NCI-H524 treated with DMSO at 0.1 percent for 48 hours (cell line): ENCODE results near the gene EIF3B.
A peak's percentile ranks its signal among the peaks of the same experiment; 100 is the strongest.
"Not testable (repeated sequence)": the region's sequence is repeated elsewhere in the genome, so short reads cannot be mapped to it uniquely, and the experiment has no call there.

Experiments used
- DNase-seq: peaks from one replicate; lab custom pipeline; 2025; lab: John Stamatoyannopoulos, UW

Gene EIF3B

DNA sequence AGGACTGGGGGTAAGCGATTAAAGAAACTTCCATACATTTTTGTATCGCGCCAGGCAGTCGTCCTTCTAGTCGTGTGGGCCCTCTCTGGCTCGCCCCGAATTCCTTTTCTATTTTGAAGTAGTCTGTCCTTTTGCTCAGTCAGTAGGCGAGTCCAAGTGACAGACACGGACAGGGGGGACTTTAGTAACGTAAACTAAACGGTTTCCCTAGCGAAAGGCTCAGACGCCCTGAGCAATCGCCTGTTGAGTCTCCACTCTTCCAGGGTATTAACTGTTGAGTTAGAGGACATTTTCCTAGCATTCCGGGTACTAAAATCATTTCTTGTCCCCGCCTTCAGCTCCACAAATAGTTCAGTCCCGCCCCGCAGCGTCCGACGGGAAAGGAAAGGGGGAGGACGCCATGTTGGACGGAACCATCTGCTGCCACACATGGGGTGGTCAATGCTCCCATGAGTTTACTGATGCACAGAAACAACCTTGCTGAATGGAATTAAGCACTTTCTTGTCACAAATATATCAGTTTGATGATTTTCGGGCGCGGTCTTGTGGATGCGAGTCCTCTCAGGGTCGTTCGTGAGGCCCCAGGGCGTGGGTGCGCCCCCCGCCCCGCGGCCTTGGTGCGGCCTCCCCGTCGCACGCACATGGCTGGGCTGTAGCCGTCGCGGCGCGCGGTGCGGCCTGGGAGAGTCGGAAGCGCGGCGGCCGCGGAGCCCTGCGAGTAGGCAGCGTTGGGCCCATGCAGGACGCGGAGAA is at the start of gene EIF3B:
Gene EIF3B, plus strand, starts transcription at position 642 of the 753 bp plus-strand sequence. Its CDS starts 95 bp downstream, at position 737.
- DNase-seq, result peak; percentile 56

DNA sequence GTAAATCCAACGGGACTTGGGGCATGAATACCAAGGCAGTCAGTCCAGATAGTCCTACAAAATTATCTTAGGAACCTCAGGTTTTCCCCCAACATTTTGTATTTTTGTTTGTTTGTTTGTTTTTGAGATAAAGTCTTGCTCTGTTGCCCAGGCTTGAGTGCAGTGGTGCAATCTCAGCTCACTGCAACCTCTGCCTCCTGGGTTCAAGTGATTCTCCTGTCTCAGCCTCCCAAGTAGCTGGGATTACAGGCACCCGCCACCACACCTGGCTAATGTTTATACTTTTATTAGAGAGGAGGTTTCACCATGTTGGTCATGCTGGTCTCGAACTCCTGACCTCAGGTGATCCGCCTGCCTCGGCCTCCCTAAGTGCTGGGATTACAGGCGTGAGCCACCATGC is 49.4 kb upstream of the EIF3B start:
- DNase-seq, result not testable (repeated sequence)

GRCh38 chr7:2306688-2307087 is 47.9 kb upstream of the EIF3B start:
- no peak for DNase-seq

DNA sequence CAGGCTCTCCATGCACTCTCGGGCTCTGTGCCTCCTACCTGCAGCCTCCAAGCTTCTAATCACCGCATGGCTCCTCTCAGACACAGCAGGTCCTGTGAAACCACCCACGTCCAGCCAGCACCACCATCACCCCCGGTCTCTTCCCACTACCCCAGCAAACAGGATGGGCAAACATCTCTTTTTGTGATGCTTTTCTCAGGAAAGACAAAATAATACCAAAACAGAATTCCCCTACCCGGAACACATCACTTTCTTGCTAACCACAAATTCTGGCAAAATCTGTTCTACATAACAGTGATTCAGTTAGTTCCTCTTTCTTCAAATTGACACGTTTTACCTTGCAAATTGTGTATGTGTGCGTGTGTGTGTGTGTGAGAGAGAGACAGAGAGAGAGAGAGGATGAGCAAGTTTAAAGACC is 46.9 kb upstream of the EIF3B start:
- DNase-seq, result no peak

GRCh38 chr7:2309889-2310331 is 44.7 kb upstream of the EIF3B start:
- DNase-seq, result no peak

DNA sequence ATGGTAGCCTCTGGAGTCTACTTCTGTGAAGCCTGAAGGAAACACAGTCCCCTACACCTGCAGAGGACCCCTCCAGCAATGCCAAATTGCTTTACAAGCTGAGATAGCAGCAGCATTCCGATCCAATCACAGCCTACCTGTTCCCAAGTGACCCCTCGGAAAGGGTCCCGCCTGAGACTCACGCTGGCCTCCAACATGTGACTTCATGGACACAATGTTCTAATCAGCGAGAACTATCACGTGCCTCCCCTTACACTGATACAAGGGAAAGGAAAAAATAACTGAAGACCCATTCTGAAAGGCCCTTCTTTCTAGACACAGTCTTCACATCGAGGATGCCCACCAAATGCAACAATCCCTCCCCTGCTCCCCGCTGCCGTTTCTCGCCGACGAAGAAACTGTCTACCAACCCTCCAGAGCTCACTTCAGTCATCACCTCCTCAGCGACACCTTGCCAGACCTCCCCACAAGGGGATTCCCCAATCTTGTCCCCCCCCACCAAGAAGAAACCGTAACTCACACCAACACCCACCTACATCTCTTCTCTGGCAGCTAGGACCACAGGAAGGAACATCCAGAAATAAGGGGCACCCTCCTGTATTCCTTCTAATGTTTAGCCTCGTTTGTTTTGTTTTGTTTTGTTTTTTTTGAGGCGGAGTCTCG is 42.2 kb upstream of the EIF3B start:
- no peak for DNase-seq

DNA sequence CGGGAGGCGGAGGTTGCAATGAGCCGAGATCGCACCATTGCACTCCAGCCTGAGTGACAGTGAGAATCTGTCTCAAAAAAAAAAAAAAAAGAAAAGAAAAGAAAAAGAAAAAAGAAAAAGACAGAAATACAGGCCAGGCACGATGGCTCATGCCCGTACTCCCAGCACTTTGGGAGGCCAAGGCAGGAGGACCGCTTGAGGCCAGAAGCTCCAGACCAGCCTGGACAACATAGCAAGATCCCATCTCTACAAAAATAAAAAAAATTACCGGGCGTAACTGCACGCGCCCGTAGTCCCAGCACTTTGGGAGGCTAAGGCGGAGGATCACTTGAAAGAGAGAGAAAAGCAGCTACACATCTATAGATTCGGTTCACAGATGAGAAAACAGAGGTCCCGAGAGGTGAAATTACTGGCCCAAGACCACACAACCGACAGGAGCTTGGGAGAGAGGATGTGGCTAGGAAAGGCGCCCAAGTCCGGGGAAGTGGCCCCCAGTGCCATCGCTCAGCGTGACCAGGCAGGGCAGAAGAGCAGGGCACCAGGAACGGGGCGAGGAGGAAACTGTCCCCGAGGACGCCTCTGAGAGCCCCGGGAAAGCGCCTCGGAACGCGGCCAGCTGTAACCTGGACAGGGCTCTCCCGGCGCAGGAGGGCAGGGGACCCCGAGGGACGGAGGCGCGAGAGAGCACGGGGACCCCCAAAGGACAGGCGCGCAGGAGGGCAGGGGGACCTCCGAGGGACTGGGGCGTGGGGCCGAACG is 41.0 kb upstream of the EIF3B start:
- no peak for DNase-seq

- no peak for DNase-seq
Observed at GRCh38 chr7:2314209-2314955, 40.2 kb upstream of the EIF3B start, which contains the start of gene SNX8. Gene SNX8 (minus strand): TSS chr7:2314441. CDS start chr7:2314421, 20 bp downstream.

GRCh38 chr7:2314956-2315530 is 39.6 kb upstream of the EIF3B start:
- not testable (repeated sequence) for DNase-seq

DNA sequence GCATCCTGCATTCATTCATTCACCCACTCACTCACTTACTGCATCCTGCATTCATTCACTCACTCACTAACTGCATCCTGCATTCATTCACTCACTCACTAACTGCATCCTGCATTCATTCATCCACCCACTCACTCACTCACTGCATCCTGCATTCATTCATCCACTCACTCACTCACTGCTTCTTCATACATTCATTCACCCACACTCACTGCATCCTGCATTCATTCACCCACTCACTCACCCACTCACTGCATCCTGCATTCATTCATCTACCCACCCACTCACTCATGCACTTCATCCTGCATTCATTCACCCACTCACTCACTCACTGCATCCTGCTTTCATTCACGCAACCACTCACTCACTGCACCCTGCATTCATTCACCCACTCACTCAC is 38.8 kb upstream of the EIF3B start:
- DNase-seq, result no peak

- DNase-seq, result no peak
Observed at GRCh38 chr7:2316578-2316977, 38.0 kb upstream of the EIF3B start.

DNA sequence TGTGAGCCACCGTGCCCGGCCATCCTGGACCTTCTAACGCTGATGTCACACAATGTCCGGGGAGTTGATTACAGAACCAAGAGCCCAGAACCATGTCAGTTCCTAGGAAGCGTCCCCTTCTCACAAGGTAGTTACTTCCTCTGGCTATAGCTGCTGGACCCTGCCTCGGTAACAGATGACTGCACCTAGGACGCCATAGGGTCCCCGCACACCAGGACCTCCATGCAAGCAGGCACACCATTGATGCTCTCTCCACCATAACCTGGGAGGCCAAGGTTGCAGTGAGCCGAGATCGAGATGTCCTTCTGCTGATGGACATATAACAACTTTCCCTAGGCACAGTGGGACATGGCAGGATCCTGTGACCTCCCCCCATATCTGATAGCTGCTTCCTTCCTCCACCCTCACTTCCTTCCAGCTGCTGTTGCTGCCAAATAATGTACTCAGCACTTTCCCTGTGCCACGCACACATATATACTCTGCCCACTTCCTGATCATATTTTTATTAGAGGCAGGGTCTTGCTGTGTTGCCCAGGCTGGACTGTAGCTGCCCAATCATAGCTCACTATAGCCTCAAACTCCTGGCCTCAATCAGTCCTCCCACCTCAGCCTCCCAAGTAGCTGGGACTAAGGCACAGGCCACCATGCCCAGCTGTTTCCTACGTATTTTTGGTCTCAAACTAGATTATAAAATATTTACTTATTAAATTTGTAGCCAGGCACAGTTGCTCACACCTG is 36.9 kb upstream of the EIF3B start:
- DNase-seq, result no peak

DNA sequence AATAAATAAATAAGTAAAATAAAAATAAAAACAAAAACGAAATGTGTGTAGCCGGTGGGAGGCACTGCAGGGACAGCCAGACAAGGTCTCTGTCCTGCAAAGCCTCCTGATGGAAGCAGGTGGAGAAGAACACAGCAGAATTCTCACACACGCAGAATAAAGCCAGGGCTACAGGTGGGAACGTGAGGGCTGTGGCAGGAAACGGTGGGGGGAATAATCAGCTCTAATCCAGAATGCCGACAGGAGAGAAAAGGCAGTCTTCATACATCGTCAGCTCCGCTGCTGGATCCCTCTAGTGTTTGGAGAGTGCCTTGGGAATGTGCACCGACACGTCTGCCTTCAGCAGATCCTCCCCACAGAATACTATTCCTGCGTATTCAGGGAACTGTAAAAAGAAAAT is 33.6 kb upstream of the EIF3B start:
- no peak for DNase-seq

GRCh38 chr7:2325162-2325561 is 29.5 kb upstream of the EIF3B start:
- no peak for DNase-seq

- DNase-seq, result no peak
Observed at GRCh38 chr7:2326951-2327350, 27.7 kb upstream of the EIF3B start.

DNA sequence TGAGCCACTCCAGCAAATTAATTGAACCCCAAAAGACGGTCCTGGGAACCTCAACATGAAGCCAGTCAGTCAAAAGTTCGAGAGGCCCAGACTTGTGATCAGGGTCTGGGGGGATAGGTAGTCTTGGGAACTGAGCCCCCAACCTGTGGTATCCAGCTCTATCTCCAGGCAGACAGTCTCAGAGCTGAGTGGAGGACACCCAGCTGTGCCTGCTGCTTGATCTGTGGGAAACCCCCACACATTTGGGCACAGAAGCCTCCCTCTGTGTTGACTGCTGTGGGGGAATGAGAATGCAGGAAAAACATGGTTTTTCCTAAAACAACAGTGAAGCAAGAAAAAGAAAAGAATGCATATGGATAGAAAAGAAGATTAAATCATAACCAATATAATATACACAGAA is 24.1 kb upstream of the EIF3B start:
- no peak for DNase-seq

GRCh38 chr7:2331707-2332106 is 22.9 kb upstream of the EIF3B start:
- no peak for DNase-seq

- not testable (repeated sequence) for DNase-seq
Observed at GRCh38 chr7:2332606-2333231, 21.9 kb upstream of the EIF3B start.

DNA sequence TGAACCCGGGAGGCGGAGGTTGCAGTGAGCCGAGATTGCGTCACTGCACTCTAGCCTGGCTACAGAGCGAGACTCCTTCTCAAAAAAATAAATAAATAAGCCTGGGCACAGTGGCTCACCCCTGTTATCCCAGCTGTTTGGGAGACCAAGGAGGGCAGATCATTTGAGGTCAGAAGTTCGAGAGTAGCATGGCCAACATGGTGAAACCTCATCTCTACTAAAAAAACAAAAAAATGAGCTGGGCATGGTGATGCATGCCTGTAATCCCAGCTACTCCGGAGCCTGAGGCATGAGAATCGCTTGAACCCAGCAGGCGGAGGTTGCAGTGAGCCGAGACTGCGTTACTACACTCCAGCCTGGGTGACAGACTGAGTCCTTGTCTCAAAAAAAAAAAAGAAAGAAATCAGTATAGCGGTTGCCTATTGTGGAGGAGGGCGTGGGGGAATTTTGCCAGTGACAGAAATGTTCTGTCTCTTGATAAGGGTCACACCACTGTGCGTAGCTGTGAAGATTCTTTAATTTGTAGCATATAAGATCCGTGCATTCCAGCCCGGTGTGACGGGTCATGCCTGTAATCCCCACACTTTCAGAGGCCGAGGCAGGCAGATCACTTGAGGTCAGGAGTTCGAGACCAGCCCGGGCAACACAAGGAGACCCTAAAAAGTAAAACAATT is 17.9 kb upstream of the EIF3B start:
- no peak for DNase-seq
